B cell (primary cell): Measurements from ENCODE around the gene ABR. TPM values are rescaled to one million over a fixed set of nuclear protein-coding genes. Genes with fewer than 3 reads are reported as not detected.

Experiments
- ATAC-seq: fragments of 200-7000 bp; cut with Tn5 transposase; one replicate; pipeline ENCODE4 v1.10.0; 2021; ENCODE audit warnings: low read depth, mild to moderate bottlenecking, moderate number of reproducible peaks, moderate library complexity
- CTCF ChIA-PET: fragments of 350-600 bp; sonication (Branson Sonifier 250); formaldehyde crosslinking; loops from one replicate; lab custom pipeline; 2021; ENCODE audit warnings: antibody characterized with exemption, inconsistent platforms; lab: Charles Lee
- POLR2A ChIA-PET: fragments of 350-600 bp; sonication (Branson Sonifier 250); formaldehyde crosslinking; loops from one replicate; lab custom pipeline; 2021; ENCODE audit warnings: antibody characterized with exemption; lab: Charles Lee
- DNase-seq: peaks from one replicate; pipeline ENCODE4 v3.0.0; 2013
- H2AFZ ChIP-seq: 2 replicates; pipeline ENCODE4 v1.6.1; 2012; ENCODE audit warnings: mild to moderate bottlenecking, low read depth, low read length; ENCODE audit not compliant: insufficient read depth, poor library complexity, severe bottlenecking
- H3K27ac ChIP-seq, 2 donors: 1 replicate in 1 of 2; 2 replicates in 1 of 2; pipeline ENCODE4 v1.5.1; 2012 to 2013; ENCODE audit warnings: low read length in 2 of 2, mild to moderate bottlenecking in 2 of 2, moderate library complexity in 1 of 2
- H3K27me3 ChIP-seq, 4 experiments: fragments of 200-600 bp in 1 of 4; sonication (generic) in 1 of 4; replicated peaks in 1 of 4; 1 replicate in 2 of 4; 2 replicates in 2 of 4; pipeline versions ENCODE4 v1.6.1 to v1.7.0; 2013 to 2016; ENCODE audit warnings: low read length in 3 of 4, mild to moderate bottlenecking in 2 of 4, mixed read lengths in 1 of 4, moderate library complexity in 1 of 4; ENCODE audit not compliant: insufficient read depth in 4 of 4, control insufficient read depth in 3 of 4; ENCODE audit errors: control extremely low read depth in 1 of 4
- H3K36me3 ChIP-seq, 2 experiments: replicated peaks in 1 of 2; 1 replicate in 1 of 2; 2 replicates in 1 of 2; pipeline versions ENCODE4 v1.6.1 to v1.7.1; 2013; ENCODE audit warnings: low read length in 1 of 2; ENCODE audit not compliant: insufficient read depth in 2 of 2, control insufficient read depth in 1 of 2; ENCODE audit errors: control extremely low read depth in 1 of 2, extremely low read depth in 1 of 2
- H3K4me1 ChIP-seq, 2 donors: fragments of 200-600 bp in 1 of 2; sonication (generic) in 1 of 2; 1 replicate in 1 of 2; 2 replicates in 1 of 2; pipeline versions ENCODE4 v1.5.1 to v1.6.1; 2013 to 2017; ENCODE audit warnings: low read length in 2 of 2; ENCODE audit not compliant: control insufficient read depth in 2 of 2, insufficient read depth in 2 of 2
- H3K4me2 ChIP-seq: replicated peaks from 2 replicates; pipeline ENCODE3; 2012; ENCODE audit warnings: mild to moderate bottlenecking, low read depth, low read length; ENCODE audit not compliant: poor library complexity, severe bottlenecking
- H3K4me3 ChIP-seq, 5 experiments: fragments of 200-600 bp in 1 of 5; sonication (generic) in 1 of 5; 1 replicate in 3 of 5; 2 replicates in 2 of 5; pipeline versions ENCODE4 v1.5.1 to v1.7.0; 2011 to 2016; ENCODE audit warnings: low read length in 4 of 5, mild to moderate bottlenecking in 4 of 5, low read depth in 2 of 5, control low read depth in 1 of 5, moderate library complexity in 1 of 5; ENCODE audit not compliant: insufficient read depth in 1 of 5; ENCODE audit errors: control extremely low read depth in 1 of 5, extremely low read depth in 1 of 5
- H3K79me2 ChIP-seq: fragments of 200-600 bp; sonication (generic); one replicate; pipeline ENCODE4 v1.6.0; 2016; ENCODE audit warnings: low read length; ENCODE audit not compliant: control insufficient read depth, insufficient read depth
- H3K9ac ChIP-seq: fragments of 200-600 bp; sonication (generic); 2 replicates; pipeline ENCODE4 v1.6.1; 2017; ENCODE audit warnings: mild to moderate bottlenecking, low read length, moderate library complexity
- H3K9me3 ChIP-seq, 3 donors: one replicate each; pipeline versions ENCODE4 v1.6.1 to v1.7.1; 2013; ENCODE audit warnings: low read length in 2 of 3; ENCODE audit not compliant: control insufficient read depth in 2 of 3, insufficient read depth in 1 of 3; ENCODE audit errors: control extremely low read depth in 1 of 3
- H4K20me1 ChIP-seq: 2 replicates; pipeline ENCODE4 v1.6.0; 2012; ENCODE audit warnings: mild to moderate bottlenecking, low read length; ENCODE audit not compliant: insufficient read depth, control insufficient read depth, poor library complexity, severe bottlenecking
- H3K27ac Mint-ChIP-seq: one replicate; pipeline ENCODE4 v1.8.0; 2021; ENCODE audit warnings: mixed read lengths
- H3K27me3 Mint-ChIP-seq: one replicate; pipeline ENCODE4 v1.8.0; 2021; ENCODE audit warnings: mixed read lengths
- H3K4me1 Mint-ChIP-seq: one replicate; pipeline ENCODE4 v1.8.0; 2021; ENCODE audit warnings: mixed read lengths
- H3K4me3 Mint-ChIP-seq: one replicate; pipeline ENCODE4 v1.8.0; 2021; ENCODE audit warnings: mixed read lengths
- H3K9me3 Mint-ChIP-seq: one replicate; pipeline ENCODE4 v1.8.0; 2022; ENCODE audit warnings: mixed read lengths; ENCODE audit not compliant: insufficient read depth
- CTCF ChIP-seq: fragments of 200-600 bp; IDR thresholded peaks from one replicate; pipeline ENCODE4 v1.8.0; 2022; ENCODE audit warnings: antibody characterized with exemption, mild to moderate bottlenecking
- EZH2 ChIP-seq: IDR thresholded peaks from 2 replicates; pipeline ENCODE4 v1.6.1; 2012; ENCODE audit warnings: borderline replicate concordance, low read depth, mild to moderate bottlenecking, moderate library complexity, low read length; ENCODE audit not compliant: insufficient read depth, poor library complexity, severe bottlenecking
- WGBS: methylation state at CpG from one replicate; pipeline ENCODE4 v1.1.5; 2013; ENCODE audit warnings: missing lambda C conversion rate; ENCODE audit not compliant: insufficient coverage; 5-methylcytosine and 5-hydroxymethylcytosine counted together
- intact Hi-C: fragments of 100-400 bp; cut with micrococcal nuclease; formaldehyde crosslinking; loops from one replicate; pipeline ENCODE4 v1.10.0; 2022
- polyA plus RNA-seq: library from polyadenylated mRNA; depleted of rRNA; stranded (reverse); fragments of >200 nt; gene quantifications from 2 replicates; pipeline ENCODE4 v1.2.3, GENCODE V29; 2012
- total RNA-seq, 2 donors: library from RNA; stranded (reverse); fragments of 120-200 nt in 1 of 2; gene quantifications; 1 replicate in 1 of 2; 2 replicates in 1 of 2; pipeline versions ENCODE4 v1.2.3 to v1.2.4, GENCODE V29; 2013 to 2022

Gene ABR
- total and polyA plus RNA-seq, 2 donors (not counting 1 experiment from before 2014, with no cell fraction given) = 79.8 to 262 TPM

DNA sequence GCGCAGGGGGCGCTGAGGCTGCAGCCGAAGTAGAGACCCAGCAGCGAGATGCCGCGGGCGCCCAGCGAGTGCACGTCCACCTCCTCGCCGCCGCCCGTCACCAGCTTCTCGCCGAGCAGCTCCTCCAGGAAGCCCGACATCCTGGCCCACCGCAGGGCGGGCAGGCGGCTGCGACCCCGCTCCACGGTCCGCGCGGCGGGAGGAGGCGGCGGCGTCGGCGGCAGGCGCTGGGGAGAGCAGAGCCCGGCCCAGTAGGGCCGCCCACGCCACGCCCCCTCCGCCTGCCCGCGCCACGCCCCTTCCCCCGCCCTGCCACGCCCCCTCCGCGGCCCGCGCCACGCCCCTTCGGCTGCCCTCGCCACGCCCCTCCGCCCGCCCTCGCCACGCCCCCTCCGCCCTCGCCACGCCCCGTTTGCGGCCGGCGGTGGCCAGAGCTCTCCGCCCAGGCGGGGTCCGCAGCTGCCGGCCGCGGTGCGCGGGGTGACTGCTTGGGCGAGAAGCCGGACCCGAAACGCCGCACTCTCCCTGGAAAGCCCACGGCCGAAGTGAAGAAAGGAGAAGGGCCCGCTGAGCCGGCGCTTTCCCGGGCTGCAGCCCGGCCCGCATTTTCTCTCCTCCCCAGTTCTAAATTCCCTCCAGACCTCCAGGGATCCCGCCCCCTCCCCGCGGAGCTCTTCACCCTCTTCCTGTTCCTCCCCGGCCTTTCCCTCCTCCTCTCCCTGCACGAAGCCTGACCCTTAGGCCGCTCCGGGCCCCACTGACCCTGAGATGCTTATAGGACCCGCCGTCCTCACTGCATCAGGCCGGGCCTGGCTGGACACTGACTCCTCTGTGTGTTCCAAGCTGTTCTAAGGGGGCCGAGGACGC lies 200.0 kb downstream of the ABR start, which contains the start of gene NXN:
Gene NXN (minus strand): TSS at position 238 of the 867 bp plus-strand sequence.
- Histone ChIP-seq H3K4me3 (peak within 1 kb of the TSS; percentile 8 to 67 (median 62)), H3K9ac (peak within 1 kb of the TSS; percentile 67), H3K9me3 (peaks cover 0 to 7% (median 0%) of the 10 kb centered on the region in 3 donors), H3K36me3 (no peaks in the 10 kb centered on the region), H3K79me2 (no peaks in the 10 kb centered on the region), H3K4me2 (peak within 1 kb of the TSS; percentile 91), H3K27me3 (peaks cover 0 to 33% (median 22%) of the 10 kb centered on the region in 4 experiments), H3K4me1 (peaks cover 23 to 28% of the 10 kb centered on the region in 2 donors), H3K27ac (peak within 1 kb of the TSS in 1 of 2 donors; percentile 54), H2AFZ (peak within 1 kb of the TSS; percentile 81), H4K20me1 (no peaks in the 10 kb centered on the region)
- Mint-ChIP-seq H3K4me3 (peak within 1 kb of the TSS; percentile 87), H3K27ac (peak within 1 kb of the TSS; percentile 80), H3K27me3 (peaks cover 23% of the 10 kb centered on the region), H3K9me3 (no peaks in the 10 kb centered on the region), H3K4me1 (peaks cover 21% of the 10 kb centered on the region)
- CTCF ChIA-PET = interaction anchor here (0.7 to 2.9 kb wide), 10 partner anchors 17 to 593 kb away, joined by 3 to 36 read pairs (median 6); partner anchors contain the start of genes TIMM22 and VPS53
- ATAC-seq = peak; percentile 88
- WGBS = 1% methylated on average over 91 of the region's 94 CpGs
- POLR2A ChIA-PET = interaction anchor here (0.7 to 2.7 kb wide), 2 partner anchors 17 to 885 kb away, joined by 3 to 23 read pairs; partner anchors contain the start of gene TIMM22
- intact Hi-C loops = loop anchor here (5.0 kb wide), 1 partner anchor 197 kb away; the partner anchor contains the start of genes GLOD4 and MRM3
- TF ChIP-seq CTCF (no peak), EZH2 (no peak)
- DNase-seq = peak; percentile 90
